CD4-positive, alpha-beta T cell treated with Interleukin-6 for 4 hours (primary cell): ENCODE results near the gene BMP6.

Experiments used
- DNase-seq: peaks from one replicate; pipeline ENCODE4 v3.0.0-alpha.2; 2020; ENCODE audit warnings: mixed read lengths

BMP6 gene

DNA sequence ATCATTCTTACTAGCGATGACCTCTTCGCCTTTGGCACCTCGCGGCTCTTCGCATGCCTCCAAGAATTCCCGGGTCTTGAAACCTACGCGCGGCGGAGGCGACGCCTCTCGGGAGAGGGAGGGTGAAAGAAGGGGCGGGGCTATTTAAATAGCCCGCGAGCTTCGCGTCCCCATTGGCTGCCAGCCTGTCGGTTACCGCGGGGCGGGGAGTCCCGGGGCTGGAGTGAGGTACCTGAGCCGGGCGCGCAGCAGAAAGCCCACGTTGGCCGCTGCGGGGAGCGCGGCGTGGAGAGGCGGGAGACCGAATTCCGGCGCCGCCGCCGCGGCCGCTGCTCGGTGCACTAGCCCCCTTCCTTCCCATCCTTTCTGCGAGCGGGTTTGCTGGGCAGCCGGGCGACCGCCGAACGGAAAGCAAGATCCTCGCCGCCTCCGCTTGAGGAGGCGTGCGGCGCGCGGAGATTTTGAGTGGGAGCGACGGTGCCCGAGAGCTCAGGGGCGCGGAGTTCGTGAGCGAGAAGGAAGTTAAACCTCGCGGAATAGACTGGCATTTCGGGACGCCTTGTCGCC, at the start of gene BMP6:
TSS of gene BMP6 (plus strand) at position 251 of the 567 bp plus-strand sequence. CDS start 857 bp downstream, outside the sequence.
- DNase-seq = peak; percentile 49

DNA sequence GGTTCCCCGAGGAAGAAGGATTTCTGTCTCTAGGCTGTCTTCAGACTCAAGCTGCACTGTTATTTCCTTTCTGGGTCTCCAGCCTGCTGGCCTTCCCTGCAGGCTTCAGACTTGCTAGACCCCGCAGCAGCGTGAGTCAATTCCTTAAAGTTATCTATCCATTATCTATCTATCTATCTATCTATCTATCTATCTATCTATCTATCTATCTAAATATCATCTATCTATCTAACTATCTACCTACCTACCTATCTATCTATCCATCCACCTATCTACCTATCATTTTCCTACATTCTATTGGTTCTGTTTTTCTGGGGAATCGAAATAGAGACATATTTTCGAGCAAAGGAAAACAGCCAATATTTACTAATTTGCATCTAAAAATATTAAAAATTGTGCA, 48.7 kb upstream of the BMP6 start:
- DNase-seq = no peak

GRCh38 chr6:7680393-7681075, 45.4 kb upstream of the BMP6 start:
- no peak for DNase-seq

DNA sequence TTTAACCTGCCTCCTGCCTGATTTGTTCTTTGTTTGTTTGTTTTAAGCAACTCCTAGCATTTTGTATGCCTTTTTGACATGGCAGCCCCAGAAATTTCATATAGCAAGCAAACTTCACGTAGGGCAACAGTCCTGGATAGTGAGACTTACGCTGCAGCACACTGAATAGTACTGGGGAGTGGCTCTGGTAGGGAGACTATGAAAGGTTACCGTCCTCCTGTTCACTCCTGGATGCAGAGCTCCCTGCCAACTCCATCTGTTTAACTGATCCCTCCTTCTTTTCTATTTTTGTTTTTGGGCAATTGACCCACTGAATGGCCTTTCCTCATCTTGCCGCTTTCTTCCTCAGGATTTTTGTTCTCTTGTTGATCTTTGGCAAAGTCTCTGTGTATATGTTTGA, 44.5 kb upstream of the BMP6 start:
- no peak for DNase-seq

DNA sequence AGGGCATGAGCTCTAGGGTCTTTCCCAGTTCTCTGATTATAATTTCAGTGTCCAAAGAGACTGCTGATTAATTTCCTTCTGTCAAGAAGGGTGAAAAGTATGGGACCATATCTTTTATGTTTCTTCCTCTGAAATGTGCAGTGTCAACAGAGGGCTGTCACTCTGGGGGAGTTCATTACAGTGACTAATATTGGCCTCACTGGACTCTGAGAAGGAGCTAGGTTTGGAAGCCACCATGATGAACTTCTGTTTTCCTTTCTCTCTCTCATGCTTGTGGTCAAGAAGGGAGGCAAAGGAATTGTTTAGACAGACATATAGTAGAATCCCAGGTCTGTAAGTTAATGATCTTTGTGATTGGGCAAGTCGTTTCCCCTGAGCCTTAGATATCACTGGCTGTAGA, 41.8 kb upstream of the BMP6 start:
- no peak for DNase-seq

- no peak for DNase-seq
Observed at GRCh38 chr6:7684843-7685242, 41.1 kb upstream of the BMP6 start.

DNA sequence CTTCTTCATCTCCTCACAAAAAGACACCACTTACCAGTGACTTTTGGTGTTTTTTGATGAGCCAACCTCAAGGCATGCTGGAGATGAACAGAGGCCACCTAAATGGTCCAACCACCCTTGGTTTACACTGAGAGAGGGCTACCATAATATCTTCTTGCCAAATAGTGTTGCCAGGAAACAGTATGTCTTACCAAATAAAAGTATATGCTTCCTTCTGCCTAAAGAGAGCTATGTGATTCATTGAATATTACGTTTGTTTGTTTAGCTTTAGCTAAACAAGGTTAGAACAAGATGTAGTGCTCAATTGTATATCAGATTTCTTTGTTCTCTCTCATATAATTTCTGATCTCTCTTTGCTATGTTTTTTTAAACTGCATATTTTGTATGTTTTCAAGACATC, 40.6 kb upstream of the BMP6 start:
- DNase-seq = no peak

- DNase-seq = no peak
Observed at GRCh38 chr6:7687145-7688111, 38.5 kb upstream of the BMP6 start.

GRCh38 chr6:7691021-7691420, 34.9 kb upstream of the BMP6 start:
- DNase-seq = no peak

GRCh38 chr6:7691675-7692452, 34.0 kb upstream of the BMP6 start:
- DNase-seq = no peak

DNA sequence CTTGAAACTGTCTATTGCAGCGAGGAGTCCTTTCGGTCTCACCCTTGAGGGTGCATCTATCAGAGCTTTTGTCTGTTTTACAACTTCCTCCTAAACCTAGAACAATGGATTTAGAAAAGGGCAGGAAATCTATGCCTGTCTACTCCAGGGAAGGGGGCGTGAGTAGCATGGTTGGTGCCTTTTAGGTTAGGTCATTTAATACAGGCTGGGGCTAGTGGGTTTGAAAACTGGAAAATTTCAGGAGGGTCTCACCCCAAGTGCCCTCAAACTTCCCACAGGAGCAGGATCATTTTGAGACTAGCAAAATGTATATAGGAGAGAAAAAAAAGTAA, 33.5 kb upstream of the BMP6 start:
- no peak for DNase-seq

GRCh38 chr6:7693827-7694226, 32.1 kb upstream of the BMP6 start:
- DNase-seq = no peak

DNA sequence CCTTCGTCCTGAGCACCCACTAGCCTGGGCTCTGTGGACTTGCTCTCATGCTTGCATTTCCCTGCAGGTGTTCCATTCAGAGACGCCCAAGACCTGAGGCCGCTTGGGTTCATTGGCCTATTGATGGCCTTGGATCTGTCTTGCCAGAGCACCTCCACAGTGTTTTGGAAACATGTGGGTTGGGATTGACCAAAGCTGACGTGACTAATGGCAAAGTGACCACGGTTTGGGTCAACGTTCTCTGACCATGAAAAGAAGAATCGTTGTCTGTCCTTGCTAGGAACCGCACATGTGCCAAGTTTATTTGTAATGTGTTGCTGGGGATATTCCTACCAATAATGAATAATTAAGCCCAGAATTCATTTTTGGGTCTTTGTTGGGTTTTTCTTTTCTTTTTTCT, 29.8 kb upstream of the BMP6 start:
- no peak for DNase-seq

DNA sequence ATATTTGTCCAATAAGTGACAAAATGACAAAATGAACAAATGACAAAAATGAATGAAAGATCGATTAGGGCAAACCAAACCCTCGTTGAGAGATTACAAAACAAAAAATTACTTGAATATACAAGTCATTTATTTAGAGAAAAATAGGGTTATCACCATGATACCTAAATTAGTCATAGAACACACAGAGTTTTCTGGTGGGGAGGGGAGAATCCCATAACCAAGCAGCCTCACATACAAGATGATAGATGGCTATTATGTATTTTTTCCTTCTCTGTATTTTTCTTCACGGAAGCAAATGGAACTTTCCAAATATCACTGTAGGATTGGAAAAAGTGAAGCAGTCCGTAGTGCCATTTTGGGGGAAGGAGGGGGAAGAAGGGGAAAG, 28.5 kb upstream of the BMP6 start:
- DNase-seq = no peak

GRCh38 chr6:7697820-7698623, 27.9 kb upstream of the BMP6 start:
- DNase-seq = no peak

DNA sequence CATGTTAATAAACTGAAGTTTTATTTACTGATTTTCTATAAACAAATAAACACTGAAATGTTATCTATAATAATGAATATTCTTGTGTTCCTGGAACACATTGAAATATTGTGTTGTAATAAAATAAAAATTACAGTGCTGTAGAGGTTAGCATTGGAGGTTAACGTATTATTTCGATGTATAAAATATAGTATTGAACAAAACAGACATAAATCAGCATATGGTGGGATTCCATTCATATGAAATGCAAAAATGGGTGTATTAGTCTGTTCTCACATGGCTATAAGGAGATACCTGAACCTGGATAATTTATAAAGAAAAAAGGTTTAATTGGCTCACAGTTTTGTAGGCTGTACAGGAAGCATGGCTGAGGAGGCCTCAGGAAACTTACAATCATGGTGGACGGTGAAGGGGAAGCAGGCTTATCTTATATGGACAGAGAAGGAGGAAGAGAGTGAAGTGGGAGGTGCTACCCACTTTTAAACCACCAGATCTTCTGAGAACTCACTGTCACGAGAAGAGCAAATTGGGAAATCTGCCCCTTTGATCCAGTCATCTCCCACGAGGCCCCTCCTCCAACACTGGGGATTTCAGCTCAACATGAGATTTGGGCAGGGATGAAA, 24.6 kb upstream of the BMP6 start:
- no peak for DNase-seq

GRCh38 chr6:7703148-7703680, 22.7 kb upstream of the BMP6 start:
- DNase-seq = no peak

- no peak for DNase-seq
Observed at GRCh38 chr6:7705483-7705882, 20.4 kb upstream of the BMP6 start.

GRCh38 chr6:7706269-7706668, 19.6 kb upstream of the BMP6 start:
- DNase-seq = no peak

DNA sequence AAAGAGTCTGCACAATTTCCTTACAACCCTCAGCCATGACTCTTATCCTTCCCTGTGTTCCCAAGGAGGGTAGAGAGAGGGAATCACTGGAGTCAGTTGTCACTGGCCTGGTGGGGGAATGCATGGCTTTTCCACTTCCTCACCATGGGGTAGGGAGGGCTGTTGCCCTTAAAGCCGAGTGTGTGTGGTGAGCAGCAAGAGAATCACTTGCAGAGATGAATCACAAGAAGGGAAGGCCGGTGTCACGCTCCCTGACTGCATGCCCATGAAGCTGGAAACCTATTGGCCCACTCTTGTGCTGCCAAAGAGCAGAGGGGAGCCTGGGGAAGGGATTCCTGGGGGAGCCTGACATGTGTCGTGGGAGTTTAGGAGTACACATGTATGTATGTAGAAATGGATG, 18.1 kb upstream of the BMP6 start:
- no peak for DNase-seq

GRCh38 chr6:7719364-7719850, 6.5 kb upstream of the BMP6 start:
- DNase-seq = no peak
